EH (cell line): ENCODE results near the gene ANTXRL.
"Not testable (repeated sequence)": the region's sequence is repeated elsewhere in the genome, so short reads cannot be mapped to it uniquely, and the experiment has no call there.

Experiments used
- DNase-seq: peaks from one replicate; pipeline ENCODE4 v3.0.0-alpha.2; 2015; ENCODE audit warnings: low read depth

Gene ANTXRL

GRCh38 chr10:46365484-46365883 lies 78.7 kb downstream of the ANTXRL start:
- peak; percentile 46 for DNase-seq

- DNase-seq: not testable (repeated sequence)
These were observed 80.4 kb downstream of the ANTXRL start for GRCh38 chr10:46367209-46367608.

GRCh38 chr10:46367666-46368240 lies 81.0 kb downstream of the ANTXRL start:
- DNase-seq: not testable (repeated sequence)

GRCh38 chr10:46368956-46369355 lies 82.2 kb downstream of the ANTXRL start:
- DNase-seq: not testable (repeated sequence)

GRCh38 chr10:46374410-46374809 lies 87.6 kb downstream of the ANTXRL start:
- DNase-seq: not testable (repeated sequence)

GRCh38 chr10:46375406-46375805 lies 88.6 kb downstream of the ANTXRL start, which contains the start of gene ANXA8L1:
TSS of gene ANXA8L1 (plus strand) at chr10:46375776. CDS start at chr10:46375852, 76 bp downstream.
- not testable (repeated sequence) for DNase-seq

- DNase-seq: not testable (repeated sequence)
These were observed 90.2 kb downstream of the ANTXRL start for GRCh38 chr10:46377022-46377421.

- not testable (repeated sequence) for DNase-seq
These were observed 90.9 kb downstream of the ANTXRL start for GRCh38 chr10:46377651-46378050.

GRCh38 chr10:46378108-46378507 lies 91.3 kb downstream of the ANTXRL start:
- not testable (repeated sequence) for DNase-seq

- DNase-seq: not testable (repeated sequence)
These were observed 92.5 kb downstream of the ANTXRL start for GRCh38 chr10:46379233-46379848.
